GM18505 (cell line): ENCODE results near the gene UBE3C.
"Not testable (repeated sequence)": the region's sequence is repeated elsewhere in the genome, so short reads cannot be mapped to it uniquely, and the experiment has no call there.

Experiments
- ATAC-seq: cut with Tn5 transposase; IDR thresholded peaks from one replicate; pipeline ENCODE4 v1.9.1; 2021; ENCODE audit not compliant: unreplicated experiment
- POLR2A ChIP-seq: IDR thresholded peaks from 4 replicates; pipeline ENCODE4 v1.6.1; 2011; ENCODE audit warnings: borderline replicate concordance; ENCODE audit not compliant: insufficient read depth, insufficient read length; ENCODE audit errors: extremely low read depth

Gene UBE3C

DNA sequence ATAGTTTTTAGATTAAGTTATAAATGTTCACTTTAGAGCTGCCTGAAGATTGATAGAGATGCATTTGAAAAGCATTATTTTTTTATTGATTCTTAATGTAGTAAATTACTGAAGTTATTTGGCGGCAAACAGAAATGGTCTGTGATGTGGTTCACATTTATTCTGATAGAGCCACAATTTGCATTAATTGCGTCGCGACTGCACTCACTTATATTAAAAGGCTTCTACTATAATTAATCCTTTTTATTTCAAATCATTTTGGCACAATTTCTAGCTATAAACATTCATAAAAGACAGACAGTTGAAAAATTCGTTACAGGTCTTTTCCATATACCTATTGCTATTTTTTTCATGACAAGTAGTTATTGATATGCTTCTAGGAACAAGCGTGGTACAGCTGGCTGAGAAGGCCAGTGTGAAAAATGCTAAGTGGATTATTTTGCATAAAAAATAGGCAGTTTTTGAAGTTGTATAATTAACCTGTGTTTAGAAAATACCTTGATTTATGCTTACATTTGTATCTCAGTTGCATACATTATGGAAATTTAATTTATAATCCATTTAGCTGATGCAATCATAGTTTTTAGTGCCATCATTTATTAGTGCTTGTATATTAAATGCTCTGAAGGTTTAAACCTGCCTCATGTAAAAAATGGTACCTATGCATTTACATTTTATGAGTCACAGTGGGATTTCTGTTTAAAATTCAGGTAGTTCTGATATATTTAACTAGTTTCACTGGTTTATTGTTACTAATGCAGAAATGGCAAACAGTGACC is 106.0 kb downstream of the UBE3C start:
- ATAC-seq, result no peak
- TF ChIP-seq POLR2A, result no peak

GRCh38 chr7:157246052-157246451 is 107.3 kb downstream of the UBE3C start:
- ATAC-seq, result no peak

DNA sequence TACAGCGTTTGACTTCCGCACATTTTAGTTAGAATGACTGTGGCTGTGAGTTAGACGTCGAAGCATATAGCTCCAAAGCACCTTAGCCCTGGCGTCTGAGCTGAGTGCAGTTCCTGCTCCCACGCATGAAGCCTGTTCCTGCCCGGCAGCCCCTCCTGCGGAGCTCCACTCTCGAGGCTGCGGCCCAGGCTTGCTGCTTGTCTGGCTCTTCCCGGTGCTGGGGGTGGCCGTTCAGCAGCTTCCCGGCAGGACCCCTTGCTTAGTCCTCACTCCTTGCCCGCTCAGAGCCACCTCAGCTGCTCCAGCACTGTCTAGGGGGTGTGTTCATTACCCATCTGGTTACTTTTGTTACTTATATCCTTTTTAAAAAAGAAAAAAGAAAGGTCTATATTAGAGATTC is 109.9 kb downstream of the UBE3C start:
- TF ChIP-seq POLR2A, result no peak
- no peak for ATAC-seq

More at GRCh38 chr7:157246052-157246451, 107.3 kb downstream of the UBE3C start:
- TF ChIP-seq POLR2A, result no peak

DNA sequence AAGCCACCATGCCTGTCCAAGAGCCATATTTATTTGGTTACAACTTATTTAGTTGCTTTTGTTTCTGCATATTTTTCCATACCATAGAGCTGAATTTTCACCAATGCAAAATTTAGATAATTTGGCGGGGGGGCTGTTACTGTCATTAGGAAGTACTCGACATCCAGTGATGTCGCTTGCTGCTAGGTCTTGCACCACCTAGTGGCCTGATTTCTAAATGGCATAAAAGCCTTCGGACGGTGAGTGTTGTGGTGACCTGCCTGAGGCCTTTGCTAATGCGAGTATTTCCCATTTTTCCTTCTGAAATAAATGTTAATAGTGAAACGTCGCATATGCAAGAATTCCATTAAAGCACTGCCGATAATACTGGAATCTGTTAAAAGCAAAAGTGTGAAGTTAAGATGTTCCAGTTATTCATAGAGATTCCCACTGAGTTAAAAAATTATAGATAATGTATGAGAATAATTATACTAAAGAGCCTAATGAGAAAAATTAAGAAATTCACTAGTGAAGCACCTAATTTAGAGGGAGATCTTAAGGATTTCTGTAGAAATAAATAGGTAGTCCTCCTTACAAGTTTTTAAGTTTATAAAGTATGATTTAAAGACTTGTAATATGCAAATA is 112.0 kb downstream of the UBE3C start:
- no peak for ATAC-seq
- TF ChIP-seq POLR2A, result no peak

DNA sequence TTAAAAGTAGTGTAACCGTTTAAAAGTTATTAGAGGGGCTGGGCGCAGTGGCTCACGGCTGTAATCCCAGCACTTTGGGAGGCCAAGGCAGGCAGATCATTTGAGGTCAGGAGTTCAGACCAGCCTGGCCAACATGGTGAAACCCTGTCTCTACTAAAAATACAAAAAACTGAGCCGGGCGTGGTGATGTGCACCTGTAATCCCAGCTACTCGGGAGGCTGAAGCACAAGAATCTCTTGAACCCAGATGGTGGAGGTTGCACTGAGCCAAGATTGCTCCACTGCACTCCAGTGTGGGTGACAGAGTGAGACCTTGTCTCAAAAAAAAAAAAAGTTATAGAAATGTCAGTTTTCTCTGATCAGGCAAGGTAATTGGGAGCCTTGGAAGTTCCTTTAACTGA is 113.1 kb downstream of the UBE3C start:
- ATAC-seq, result not testable (repeated sequence)

GRCh38 chr7:157253850-157254249 is 115.1 kb downstream of the UBE3C start:
- no peak for TF ChIP-seq POLR2A
- ATAC-seq, result no peak

GRCh38 chr7:157254781-157255180 is 116.1 kb downstream of the UBE3C start:
- ATAC-seq, result not testable (repeated sequence)

DNA sequence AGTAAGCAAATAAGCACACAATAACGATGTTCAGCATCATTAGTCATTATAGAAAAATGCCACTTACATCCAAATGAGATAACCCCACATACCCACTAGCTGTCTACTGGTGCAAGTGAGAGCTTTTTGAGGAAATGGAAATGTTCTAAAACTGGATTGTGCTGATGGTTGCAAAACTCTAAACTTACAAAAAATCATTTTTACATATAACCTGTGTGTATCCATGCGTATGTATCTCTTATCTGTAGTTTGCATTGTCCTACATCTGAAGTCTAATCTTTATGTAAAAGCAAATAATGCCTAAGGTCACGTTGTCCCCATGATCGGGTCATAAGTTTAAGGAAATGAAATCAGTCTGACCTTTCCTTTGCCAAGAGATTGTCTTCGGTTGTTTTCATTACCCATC is 116.5 kb downstream of the UBE3C start:
- no peak for ATAC-seq
- TF ChIP-seq POLR2A, result no peak

GRCh38 chr7:157263156-157263555 is 124.4 kb downstream of the UBE3C start:
- ATAC-seq, result no peak
- TF ChIP-seq POLR2A, result no peak

- no peak for ATAC-seq
- TF ChIP-seq POLR2A, result no peak
Observed at GRCh38 chr7:157265051-157265450, 126.3 kb downstream of the UBE3C start.

GRCh38 chr7:157266272-157266671 is 127.5 kb downstream of the UBE3C start:
- no peak for TF ChIP-seq POLR2A
- ATAC-seq, result no peak

- ATAC-seq, result no peak
- no peak for TF ChIP-seq POLR2A
Observed at GRCh38 chr7:157267516-157267915, 128.8 kb downstream of the UBE3C start.

DNA sequence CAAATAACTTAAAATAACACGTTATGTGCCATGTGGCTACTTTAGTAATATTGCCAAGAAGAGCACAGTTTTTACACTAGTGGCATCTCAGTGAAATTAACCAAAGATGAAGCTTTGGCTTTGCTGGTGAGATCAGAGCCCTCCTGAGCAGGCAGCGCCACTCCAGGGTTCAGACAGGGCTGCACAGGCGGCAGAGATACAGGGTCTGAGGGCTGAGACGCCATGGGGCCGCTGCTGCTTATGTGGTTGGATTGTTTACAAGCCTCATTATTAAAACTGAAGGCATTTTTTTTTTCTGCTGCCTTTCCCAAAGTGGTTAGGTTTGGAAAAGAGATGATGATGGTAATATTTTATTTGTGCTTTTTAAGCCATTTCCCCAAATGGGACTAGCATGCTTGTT is 129.2 kb downstream of the UBE3C start:
- TF ChIP-seq POLR2A, result no peak

GRCh38 chr7:157268540-157268939 is 129.8 kb downstream of the UBE3C start:
- TF ChIP-seq POLR2A, result no peak
- no peak for ATAC-seq

More for the DNA sequence above, 129.2 kb downstream of the UBE3C start:
- no peak for ATAC-seq

GRCh38 chr7:157269341-157270059 is 130.8 kb downstream of the UBE3C start:
- no peak for ATAC-seq
- no peak for TF ChIP-seq POLR2A

DNA sequence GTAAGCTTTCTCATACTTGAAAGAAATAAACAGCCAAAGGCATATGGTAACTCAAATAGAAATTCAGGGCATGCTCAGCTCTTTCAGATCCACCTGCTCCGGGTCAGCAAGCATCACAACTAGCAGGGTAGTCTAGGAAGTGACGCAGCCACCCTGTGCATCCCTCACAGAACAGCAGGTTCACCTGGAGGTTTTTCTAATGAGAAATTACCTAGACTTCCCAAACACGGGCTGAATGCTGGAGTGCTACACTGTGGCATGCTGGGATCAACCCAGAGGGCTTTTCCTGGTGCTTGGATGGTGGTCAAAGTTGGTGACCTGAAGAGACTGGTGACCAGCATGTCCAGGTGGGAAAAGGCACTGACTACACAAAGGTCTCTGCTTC is 131.3 kb downstream of the UBE3C start:
- ATAC-seq, result no peak
- no peak for TF ChIP-seq POLR2A
